GM12801 (cell line): ENCODE measurements around the gene ARHGEF37.
A peak's percentile ranks its signal among the peaks of the same experiment; 100 is the strongest.

ENCODE experiments used
- TF ChIP-seq, protein P1 (sequence below): IDR thresholded peaks from one replicate; pipeline ENCODE4 v1.5.1; 2011; ENCODE audit warnings: control low read depth; ENCODE audit not compliant: insufficient read length; ENCODE audit errors: extremely low read depth

Gene ARHGEF37

DNA sequence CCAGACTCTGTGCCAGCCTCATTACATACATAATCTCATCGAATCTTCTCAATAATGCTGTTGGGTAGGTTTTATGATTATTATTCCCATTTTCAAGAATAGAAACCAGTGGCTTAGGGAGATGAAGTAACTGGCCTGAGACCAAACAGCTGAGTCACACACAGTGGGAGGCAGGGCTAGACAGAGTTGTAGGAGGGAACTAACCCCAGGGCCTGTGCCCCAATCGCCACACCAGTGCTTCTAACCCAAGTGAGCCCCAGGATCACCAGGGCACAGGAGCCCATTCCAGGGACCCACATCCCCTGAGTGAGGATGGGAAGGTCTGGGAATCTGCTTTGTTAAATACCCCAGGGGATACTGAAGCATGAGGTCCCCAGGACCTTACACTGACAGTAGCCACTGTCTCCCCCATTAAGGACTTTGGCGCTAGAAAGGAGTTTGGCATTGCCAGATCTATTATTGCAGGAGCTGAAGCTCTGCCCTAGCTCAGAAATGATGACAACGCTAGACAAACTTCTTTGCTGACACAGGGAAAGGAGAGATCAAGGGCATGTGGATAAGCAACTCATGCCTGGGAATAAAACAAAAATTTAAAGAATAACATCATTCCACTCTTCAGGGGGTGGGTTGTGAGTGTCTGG is 85.0 kb downstream of the ARHGEF37 start:
- TF ChIP-seq, protein P1, sequence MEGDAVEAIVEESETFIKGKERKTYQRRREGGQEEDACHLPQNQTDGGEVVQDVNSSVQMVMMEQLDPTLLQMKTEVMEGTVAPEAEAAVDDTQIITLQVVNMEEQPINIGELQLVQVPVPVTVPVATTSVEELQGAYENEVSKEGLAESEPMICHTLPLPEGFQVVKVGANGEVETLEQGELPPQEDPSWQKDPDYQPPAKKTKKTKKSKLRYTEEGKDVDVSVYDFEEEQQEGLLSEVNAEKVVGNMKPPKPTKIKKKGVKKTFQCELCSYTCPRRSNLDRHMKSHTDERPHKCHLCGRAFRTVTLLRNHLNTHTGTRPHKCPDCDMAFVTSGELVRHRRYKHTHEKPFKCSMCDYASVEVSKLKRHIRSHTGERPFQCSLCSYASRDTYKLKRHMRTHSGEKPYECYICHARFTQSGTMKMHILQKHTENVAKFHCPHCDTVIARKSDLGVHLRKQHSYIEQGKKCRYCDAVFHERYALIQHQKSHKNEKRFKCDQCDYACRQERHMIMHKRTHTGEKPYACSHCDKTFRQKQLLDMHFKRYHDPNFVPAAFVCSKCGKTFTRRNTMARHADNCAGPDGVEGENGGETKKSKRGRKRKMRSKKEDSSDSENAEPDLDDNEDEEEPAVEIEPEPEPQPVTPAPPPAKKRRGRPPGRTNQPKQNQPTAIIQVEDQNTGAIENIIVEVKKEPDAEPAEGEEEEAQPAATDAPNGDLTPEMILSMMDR, result no peak

GRCh38 chr5:149667084-149667828 is 86.0 kb downstream of the ARHGEF37 start:
- TF ChIP-seq, protein P1, result peak; percentile 12

DNA sequence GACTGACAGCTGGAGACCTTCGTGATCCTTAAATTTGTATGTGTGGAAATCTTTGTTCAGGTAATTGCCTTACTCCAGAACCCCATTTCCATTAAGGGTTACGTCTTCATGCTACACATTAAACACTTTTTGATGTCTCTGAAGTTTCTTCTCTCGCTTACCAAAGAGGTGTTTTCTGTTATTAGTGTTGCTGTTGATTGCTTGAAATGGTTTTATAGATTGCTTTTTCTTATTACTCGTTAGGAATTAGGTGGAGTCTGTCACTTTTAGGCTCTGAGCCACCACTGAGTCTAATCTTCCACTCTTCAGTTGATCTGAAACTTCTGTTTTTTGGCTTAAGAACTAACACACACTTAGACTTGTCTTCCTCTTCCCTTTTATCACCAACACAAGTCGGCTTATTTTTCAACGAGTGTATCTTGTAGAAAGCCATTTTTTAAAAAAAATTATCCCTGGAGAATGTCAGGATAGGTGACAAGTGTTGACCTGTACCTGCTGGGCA is 86.6 kb downstream of the ARHGEF37 start:
- TF ChIP-seq, protein P1, result no peak

GRCh38 chr5:149671544-149671943 is 90.2 kb downstream of the ARHGEF37 start:
- TF ChIP-seq, protein P1, result no peak

DNA sequence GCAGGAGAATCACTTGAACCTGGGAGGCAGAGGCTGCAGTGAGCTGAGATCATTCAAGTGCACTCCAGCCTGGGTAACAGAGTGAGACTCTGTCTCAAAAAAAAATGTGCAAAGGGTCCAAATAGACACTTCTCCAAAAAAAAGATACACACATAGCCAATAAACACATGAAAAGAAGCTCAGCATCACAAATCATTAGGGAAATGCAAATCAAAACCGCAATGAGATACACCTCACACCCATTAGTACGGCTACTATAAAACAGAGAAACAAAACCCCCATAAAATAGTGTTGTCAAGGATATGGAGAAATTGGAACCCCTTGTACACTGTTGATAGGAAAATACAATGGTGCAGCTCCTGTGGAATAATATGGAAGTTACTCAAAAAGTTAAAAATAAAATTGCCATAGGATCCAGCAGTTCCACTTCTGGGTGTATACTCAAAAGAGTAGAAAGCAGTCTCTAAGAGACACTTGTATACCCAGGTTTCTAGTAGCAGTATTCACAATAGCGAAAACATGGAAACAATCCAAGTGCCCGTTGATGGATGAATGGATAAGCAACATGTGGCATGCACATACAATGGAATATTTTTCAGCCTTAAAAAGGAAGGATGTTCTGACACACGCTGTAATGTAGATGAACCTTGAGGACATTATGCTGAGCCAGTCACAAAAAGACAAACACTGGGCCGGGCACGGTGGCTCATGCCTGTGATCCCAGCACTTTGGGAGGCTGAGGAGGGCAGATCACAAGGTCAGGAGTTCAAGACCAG is 91.6 kb downstream of the ARHGEF37 start:
- TF ChIP-seq, protein P1, result no peak

- TF ChIP-seq, protein P1, result no peak
Observed at GRCh38 chr5:149674686-149675085, 93.4 kb downstream of the ARHGEF37 start.

DNA sequence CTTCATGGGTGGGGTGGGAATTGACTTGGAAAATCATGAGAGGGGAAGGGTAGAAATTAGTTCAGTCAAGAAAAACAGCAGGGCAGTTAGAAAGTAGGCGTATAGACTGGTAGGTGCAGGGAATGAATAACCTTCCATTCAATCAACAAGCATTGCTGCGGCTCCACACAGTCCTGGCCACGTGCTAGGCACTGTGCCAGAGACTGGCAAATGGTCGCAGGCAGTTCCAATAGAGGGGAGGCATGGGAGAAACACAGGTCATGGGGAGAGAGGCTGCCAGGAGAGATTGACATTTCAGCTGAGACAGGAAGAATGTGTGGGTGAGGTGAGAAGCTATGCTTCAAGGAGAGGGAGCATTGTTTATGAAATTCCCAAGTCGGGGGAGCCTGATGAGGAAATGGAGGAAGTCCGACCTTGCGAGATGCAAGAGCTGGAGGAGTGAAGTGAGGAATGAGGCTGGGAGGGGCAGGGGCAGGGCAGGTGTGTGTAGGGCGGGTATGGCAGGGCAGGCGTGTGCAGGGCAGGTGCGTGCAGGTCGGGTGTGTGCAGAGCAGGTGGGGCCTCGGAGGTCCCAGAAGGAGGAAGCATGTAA is 94.4 kb downstream of the ARHGEF37 start:
- TF ChIP-seq, protein P1, result no peak
